Right kidney (tissue), 9 donors: Measurements from ENCODE around the gene PGLYRP4.

Experiments
- DNase-seq: peaks from one replicate; pipeline ENCODE4 v3.0.0-alpha.2; 2016
- long read RNA-seq, 8 donors: transcript quantifications; one replicate each; lab custom pipeline, GENCODE V29; 2026

PGLYRP4 gene, protein sequence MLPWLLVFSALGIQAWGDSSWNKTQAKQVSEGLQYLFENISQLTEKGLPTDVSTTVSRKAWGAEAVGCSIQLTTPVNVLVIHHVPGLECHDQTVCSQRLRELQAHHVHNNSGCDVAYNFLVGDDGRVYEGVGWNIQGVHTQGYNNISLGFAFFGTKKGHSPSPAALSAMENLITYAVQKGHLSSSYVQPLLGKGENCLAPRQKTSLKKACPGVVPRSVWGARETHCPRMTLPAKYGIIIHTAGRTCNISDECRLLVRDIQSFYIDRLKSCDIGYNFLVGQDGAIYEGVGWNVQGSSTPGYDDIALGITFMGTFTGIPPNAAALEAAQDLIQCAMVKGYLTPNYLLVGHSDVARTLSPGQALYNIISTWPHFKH
- long read RNA-seq, donor 1: 0 reads
- long read RNA-seq, donor 2: 0 reads
- long read RNA-seq, donor 3: 0 reads
- long read RNA-seq, donor 4: 0 reads
- long read RNA-seq, donor 5: 0 reads
- long read RNA-seq, donor 6: 0 reads
- long read RNA-seq, donor 7: 0 reads
- long read RNA-seq, donor 8: 0 reads

DNA sequence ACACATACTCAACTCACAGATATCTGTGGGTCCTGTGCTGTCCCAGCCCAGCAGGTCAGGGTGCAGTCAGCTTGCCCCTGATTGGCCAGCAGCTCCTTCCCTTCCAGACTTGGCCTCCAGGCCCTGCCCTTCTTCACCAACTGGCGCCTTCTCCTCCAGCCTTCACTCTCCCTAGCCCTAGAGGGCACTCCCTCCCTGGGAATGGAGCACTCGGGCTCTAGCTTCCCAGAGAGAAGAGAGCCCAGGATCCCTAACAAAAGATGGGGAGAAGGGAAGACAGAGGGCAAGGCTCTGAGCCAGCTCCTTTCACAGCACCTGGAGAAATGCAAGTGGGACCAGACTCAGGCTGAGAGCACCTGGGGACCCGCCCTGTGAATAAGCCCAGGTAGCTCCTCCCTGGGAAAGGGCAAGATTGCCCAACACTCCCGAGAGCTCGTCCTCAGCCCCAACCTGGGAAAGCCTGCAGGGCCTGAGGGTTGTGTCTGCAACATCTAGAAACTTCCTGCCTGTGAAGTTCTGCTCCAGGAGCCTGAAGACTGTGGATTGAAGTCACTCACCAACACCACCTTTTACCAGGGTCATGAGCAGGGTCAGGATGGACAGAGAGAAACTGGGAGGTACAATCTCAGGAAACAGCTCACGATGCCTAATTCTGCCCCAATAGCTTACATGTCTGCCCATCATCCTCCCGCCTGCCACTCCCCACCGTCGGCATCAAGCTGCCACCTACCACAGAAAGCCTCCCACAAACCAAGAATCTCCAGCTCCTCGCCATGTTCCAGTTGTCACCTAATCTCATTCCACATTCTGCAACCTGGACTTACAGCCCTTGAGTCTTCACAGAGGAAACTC lies at the start of gene PGLYRP4:
Gene PGLYRP4 (minus strand): TSS at position 331 of the 852 bp plus-strand sequence. CDS start 909 bp downstream, outside the sequence.
- no peak for DNase-seq

DNA sequence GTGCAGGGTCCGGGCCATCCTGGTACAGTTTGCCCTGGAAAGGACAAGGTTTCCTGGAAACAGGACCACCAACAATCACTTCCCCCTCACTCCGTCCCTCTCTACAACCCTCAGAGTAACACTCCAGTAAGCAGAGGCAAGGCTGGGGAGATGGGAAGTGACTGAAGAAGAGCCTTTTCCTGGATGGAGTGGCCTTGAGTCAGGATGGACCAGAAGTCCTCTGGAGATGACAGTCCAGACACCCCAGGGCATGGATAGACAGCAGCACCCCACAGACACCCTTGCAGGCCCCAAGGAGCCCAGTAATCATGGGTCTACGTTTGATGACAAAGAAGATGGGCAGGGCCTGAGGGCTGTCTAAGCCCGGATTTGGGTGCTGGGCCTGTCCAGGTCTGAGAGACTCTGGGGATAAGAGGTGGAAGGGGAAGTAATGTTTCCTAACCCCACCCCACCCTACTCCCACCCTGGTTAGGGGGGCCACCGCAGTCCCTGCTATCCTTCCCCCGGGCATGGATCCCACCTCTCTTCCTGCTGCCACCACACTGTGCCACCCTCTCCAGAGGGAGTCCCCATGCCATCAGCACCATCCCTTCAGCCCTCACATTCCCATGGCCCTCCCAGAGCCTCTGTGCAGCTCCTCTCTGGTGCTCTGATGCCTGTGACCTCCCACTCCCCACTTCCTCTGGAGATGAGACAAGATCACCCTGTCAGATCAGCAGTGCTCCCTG lies 49.4 kb upstream of the PGLYRP4 start:
- no peak for DNase-seq

DNA sequence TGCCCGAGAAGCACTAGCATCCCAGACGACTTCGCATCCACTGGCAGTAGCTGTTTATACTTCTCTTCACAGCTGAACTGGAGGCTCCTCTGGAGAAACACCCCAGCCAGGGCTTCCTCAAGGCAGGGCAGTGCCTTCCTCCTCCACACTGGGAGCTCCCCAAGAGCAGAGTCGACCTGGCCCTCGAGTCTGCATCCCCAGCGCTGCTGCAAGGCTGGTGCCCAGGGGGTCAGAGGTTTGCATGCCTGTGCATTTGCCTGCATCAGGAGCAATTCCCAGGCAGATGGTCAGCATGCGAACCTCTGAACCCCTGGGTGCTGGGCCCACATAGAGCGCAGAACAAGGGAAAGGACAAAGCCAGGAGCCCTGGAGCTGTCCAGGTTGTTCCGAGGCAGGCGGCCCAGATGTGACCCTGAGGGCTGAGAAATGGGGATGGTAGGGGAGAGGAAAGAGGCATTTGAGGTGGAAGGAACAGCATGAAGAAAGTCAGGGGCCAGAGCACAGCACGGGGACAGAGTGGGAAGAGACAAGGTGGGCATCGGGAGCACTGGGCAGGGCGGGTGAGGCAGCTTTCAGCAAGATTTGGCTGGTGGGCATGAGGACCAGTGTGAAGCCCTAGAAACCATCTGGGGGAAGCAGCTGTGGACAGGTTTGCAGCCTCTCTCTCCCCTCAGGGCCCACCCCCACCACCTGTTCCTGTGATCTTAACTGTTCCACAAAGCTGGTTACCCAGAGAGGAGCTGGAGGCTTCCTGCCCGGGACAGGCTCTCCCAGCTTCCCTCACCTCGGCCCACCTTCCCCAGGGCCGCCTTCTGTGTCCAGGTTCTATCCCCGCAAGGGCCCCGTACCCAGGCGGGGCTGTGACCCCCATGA lies 48.6 kb upstream of the PGLYRP4 start:
- no peak for DNase-seq

DNA sequence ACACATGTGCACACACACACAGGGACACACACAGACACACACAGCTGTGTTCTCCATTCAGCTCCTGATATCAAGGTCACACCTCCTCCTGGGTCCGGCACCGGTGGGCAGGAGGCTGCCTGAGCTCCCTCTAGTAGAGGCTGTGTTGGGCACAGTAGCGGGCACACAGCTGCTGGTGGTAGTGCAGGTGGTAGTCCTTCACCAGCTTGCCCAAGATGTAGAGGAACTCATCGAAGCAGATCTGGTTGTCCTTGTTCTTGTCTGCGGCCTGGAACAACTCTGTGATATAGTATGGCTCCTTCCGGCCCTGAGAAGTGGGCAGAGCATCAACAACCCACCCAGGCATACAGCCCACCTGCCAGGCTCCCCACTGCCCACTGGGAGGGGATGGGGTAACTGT lies 47.8 kb upstream of the PGLYRP4 start:
- DNase-seq: no peak

DNA sequence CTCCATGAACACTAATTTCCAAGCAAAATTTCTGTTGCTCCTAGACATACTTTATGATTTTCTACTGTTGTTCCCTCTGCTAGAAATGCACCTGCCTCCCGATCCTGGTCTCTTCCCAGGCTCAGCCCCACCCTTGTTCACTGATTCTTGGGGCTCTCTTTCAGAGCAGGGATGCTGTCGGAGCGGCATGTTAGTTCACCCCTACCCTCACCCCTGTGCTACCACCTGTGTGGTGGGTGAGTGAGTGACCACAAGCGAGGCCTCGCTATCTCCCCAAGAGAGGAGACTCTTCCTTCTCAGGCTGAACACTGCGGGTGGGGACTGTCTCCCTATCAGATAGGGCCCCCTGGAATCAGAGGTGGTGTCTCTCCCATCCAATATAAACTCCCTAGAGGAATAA lies 47.1 kb upstream of the PGLYRP4 start:
- DNase-seq: no peak

DNA sequence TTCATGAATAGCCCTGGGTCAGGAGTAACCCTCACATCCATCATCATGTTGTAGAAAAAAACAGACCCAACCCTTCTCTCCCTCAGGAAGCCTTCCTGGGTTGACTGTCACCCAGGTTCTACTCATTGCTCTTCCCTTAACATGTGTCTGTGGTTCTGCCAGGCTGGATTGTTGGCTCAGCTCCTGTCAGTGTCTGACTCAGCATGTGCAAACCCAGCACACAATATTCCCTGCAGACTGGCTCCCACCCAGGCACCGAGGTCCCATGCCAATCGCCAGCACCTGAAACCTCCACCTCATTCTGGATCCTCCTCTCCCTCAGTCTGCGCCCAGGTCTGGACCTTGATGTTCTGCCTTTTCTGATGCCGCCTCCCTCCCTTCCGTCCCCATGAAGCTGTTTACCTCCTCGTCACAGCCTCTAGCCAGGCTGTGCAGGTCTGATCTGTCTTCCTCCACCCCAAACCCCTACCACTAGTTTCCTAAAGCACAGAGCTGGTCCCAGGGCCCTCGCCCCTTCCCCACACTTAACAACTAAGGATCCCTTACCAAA lies 46.6 kb upstream of the PGLYRP4 start:
- no peak for DNase-seq

DNA sequence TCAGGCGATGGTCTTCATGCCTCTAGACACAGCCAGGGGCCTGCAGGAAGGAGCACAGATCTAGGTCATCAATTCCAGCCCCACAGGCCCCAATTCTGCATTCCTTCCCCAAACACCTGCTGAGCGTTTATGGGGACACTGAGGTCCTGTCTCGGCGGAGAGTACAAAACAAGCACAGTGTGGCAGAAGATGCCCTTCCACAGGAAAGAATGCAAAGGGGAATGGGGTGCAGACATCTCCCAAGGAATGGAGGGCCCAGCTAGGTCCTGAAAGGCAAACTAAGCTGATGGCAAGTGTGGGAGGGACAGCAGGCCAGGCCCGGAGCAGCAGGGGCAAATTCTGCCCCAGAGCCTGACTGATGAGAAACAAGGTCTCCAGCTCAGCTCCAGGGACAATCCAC lies 45.8 kb upstream of the PGLYRP4 start:
- DNase-seq: no peak

DNA sequence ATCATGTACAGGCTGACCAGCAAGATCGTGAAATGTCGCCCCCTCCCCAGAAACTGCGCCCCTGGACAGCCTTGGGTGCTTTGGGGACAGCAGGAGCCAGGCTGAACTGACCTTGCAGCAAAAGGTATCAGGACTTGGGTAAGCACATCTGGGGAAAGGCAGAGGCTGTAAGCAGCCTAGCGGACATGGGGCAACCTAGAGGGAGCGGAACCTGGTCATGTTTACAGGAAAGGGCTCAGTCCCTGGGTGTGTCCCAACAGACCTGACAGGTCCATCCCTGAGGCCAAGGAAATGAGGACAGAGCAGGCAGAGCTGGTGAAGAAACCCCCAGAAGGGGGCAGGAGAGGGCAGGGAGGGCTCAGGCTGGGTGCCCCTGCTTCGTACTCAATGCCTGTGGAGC lies 45.3 kb upstream of the PGLYRP4 start:
- DNase-seq: no peak

DNA sequence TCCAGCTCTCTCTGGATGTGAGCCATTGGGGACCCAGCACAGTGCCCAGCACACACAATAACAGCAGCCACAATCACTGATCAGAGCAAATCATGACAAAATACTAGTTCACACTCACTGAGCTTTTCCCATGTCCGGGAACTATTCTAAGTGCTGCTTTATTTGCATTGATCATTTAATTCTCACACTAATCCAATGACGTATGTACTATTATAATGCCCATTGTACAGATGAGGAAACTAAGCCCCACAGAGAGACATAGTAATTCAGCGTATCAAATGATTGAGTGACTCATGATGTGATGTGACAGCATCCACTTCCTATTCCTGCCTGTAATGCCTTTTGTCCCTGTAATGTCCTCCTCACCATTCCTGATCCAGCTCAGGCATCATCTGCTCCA lies 44.2 kb upstream of the PGLYRP4 start:
- no peak for DNase-seq

DNA sequence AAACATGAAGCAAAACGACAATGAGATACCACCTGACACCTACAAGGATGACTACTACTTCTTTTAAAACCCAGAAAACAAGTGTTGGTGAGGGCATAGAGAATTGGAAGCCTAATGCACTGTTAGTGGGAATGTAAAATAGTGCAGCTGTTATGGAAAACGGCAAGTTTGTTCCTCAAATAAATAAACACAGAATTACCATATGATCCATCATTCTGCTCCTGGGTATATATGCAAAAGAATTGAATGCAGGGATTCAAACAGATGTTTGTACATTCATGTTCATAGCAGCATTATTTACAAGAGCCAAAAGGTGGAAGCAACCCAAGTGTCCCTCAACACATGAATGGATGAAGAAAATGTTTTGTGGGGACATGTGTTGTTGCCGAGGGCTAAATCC lies 43.6 kb upstream of the PGLYRP4 start:
- DNase-seq: no peak

DNA sequence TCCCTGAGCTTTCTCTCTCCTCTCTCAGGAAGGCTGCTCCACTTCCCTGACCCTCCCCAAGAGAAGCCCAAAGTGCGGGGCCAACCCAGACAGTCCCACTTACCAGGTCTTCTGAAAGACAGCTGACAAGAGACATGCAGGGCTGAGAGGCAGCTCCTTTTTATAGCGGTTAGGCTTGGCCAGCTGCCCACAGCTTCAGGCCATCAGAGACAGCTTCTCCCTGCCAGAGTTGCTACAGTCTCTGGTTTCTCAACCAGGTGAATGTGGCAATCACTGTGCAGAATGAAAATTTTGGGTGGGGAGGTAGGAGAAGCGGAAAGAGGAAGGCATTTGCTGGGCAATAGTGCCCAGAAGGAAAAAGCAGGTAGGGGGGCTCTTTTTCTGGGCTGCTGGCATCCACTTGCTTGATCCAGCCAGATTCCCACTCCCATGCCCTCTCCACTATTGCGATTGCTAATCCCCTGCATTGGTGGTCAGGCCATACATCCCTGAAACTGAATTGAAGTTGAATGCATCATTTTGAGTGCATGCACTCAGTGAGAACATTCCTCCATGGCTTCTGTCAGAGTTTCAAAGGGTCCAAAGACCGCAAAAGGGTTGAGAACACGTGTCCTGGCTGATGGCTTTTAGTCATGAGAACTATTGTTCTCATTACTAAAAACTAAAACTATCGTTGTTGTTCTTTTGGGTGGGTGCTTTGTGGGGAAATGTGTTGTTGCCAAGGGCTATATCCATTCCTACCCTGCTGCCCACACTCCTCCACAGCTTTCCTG lies 42.5 kb upstream of the PGLYRP4 start, which contains the start of gene S100A8:
Gene S100A8 (minus strand): TSS at position 136 of the 773 bp plus-strand sequence. CDS start 538 bp downstream, outside the sequence.
- no peak for DNase-seq

DNA sequence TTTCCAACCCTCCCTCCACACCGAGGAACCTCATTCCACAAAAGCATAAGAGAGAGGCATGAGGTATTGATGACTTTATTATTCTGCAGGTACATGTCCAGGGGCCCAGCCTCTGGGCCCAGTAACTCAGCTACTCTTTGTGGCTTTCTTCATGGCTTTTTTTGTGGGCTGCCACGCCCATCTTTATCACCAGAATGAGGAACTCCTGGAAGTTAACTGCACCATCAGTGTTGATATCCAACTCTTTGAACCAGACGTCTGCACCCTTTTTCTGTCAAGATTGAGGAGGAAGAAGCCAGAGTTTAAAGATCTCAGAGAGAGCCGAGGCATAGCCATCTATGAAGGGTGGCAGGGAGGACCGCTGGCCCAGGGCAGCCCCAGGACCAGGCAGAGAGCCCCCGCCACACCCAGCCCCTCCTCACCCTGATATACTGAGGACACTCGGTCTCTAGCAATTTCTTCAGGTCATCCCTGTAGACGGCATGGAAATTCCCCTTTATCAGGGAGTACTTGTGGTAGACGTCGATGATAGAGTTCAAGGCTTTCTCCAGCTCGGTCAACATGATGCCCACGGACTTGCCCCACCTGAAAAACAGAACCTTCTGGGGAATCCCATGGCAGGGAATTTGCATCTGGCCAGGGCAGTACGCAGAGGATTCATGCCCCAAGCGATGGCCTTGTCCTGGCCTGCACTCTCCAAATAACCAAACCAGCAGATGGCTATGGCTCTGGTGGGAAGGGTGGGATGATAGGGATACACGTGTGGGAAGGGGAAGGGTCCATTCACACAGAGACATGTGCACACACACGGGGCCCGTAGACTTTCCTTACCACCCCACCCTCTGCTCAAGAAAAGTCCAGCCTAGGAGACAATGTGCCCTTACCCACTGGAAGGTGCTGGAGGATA lies 41.6 kb upstream of the PGLYRP4 start:
- no peak for DNase-seq

DNA sequence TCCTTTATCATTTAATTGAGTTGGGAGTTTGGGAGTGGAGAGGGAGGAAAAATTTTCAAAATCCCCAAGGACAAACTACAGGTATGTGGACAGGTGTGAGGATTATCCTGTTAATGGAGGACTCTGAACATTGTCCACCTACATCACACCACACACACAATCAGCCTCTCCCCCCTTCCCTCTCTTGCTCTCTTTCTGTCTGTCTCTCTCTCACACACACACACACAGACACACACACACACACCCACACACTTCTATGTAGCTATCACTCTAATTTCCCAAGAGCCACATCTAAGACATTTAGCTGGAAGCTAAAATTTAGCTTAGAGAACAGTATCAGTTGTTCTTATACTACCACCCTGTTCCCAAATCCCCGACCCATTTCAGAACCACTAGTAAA lies 40.8 kb upstream of the PGLYRP4 start:
- DNase-seq: no peak

DNA sequence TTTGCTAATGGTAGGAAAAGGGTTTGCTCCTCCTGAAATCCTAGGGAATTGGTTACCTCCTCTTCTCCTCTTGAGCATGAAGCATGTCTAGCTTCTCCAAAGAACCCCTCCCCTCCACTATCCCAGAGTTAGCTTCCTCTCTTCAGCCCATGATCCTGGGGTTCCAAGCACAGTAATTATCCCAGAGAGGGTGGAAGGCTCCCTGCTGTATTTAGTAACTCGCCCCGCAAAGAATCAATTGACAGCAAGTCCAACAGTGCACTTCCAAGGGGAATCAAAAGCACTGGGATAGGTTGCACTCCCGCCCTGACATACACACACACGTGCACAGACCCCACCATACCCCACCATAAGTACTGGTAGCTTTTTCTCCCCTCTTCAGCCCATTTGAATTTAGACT lies 39.1 kb upstream of the PGLYRP4 start:
- no peak for DNase-seq

DNA sequence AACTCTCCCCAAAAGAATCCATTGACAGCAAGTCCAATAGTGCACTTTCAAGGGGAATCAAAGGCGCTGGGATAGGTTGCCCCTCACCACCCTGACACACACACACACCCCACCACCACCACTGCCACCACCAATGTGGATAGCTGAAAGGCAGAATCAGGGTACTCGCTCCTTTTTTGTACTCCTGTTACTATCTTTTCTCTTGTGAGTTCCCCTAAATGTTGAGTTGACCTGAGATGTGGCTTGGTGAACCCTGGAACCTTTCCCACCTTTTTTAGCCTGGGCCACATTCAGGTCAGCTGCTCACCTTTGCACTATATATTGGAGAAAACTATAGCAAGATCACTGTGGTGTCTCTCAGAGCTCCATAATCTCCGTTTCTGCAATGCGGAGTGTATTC lies 38.4 kb upstream of the PGLYRP4 start:
- DNase-seq: no peak

DNA sequence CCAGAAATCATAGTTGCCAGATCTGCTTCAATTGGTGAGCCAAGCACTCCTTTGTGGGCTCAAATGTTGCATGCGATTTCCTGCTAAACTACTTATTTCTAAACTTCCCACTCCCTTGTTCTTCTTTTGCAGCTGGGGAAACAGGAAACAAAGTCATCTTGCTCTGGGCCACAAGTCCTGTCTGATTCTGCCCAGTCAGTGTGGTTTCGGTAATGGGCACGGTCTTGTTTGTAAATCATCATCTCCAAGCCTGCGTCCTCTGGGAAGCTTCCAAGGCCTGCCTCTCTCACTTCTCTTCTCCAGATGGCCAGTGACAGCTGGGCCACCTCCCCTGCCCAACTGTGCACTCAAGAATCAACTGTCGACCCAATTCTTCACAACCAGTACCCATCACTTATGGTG lies 37.9 kb upstream of the PGLYRP4 start:
- no peak for DNase-seq

DNA sequence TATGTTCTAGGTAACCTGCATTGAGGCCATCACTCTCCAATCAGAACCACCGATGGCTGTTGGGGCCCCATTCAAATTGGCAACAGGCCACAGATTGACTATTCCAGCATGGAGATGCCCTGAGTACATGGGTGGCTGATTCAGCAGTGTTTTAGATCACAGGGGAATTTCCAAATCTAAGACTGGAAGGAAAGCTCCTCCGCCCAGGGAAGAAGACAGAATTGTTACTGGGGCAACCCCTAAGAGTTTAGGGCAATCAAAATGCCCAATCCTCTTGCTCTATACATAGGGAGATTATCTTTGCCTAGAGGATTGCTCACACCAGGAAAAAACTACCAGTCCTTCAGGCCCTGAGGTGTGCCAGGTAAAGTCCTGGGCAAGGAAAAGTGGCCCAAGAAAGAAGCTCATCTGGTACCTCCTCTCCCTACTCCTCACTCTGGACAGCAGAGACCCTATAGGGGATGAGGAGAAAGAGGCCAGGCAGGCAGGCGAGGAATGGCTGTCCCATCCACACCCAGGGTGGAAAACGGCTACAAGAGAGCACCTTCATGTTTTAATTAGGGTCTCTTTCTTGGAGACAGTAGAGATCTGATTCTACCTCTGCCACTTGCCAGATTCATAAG lies 36.4 kb upstream of the PGLYRP4 start:
- no peak for DNase-seq

DNA sequence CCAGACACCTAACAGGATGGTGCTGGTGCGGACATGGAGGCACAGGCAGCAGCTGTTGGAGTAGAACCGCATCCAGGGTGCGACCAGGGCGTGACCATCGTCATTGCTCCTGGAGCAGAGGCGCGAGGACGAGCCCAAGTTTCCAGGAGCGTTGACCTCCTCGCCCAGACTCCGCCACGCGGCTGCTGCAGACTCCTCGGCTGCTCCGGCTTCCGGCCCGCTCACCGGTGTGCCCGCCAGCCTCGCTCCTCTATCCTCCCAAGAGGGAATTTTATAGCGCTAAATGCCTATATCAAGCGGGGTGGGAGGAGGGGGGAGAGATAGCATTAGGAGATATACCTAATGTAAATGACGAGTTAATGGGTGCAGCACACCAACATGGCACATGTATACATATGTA lies 32.1 kb upstream of the PGLYRP4 start:
- DNase-seq: no peak

DNA sequence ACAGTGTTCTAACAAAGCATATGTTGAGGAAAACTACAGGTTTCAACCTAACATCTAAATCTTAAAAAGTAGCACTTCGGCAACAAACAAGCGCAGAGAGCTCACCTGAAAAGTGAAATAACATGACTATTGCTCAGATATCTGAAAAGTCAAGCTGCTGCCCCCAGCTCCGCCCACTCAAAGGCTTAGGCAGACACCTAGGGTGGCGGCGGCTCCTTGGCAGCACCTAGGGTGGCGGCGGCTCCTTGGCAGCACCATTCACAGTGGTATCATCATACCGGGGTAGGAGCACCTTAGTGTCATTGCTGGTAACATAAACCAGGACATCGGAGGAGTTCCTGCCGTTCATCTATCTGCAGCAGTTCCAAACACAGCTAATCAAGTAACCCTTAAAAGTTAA lies 30.9 kb upstream of the PGLYRP4 start:
- DNase-seq: no peak
